NCI-H510A (cell line): ENCODE results near the gene WLS.
"Not testable (repeated sequence)": the region's sequence is repeated elsewhere in the genome, so short reads cannot be mapped to it uniquely, and the experiment has no call there.

ENCODE experiments used
- DNase-seq: peaks from one replicate; lab custom pipeline; 2025; lab: John Stamatoyannopoulos, UW

WLS gene

DNA sequence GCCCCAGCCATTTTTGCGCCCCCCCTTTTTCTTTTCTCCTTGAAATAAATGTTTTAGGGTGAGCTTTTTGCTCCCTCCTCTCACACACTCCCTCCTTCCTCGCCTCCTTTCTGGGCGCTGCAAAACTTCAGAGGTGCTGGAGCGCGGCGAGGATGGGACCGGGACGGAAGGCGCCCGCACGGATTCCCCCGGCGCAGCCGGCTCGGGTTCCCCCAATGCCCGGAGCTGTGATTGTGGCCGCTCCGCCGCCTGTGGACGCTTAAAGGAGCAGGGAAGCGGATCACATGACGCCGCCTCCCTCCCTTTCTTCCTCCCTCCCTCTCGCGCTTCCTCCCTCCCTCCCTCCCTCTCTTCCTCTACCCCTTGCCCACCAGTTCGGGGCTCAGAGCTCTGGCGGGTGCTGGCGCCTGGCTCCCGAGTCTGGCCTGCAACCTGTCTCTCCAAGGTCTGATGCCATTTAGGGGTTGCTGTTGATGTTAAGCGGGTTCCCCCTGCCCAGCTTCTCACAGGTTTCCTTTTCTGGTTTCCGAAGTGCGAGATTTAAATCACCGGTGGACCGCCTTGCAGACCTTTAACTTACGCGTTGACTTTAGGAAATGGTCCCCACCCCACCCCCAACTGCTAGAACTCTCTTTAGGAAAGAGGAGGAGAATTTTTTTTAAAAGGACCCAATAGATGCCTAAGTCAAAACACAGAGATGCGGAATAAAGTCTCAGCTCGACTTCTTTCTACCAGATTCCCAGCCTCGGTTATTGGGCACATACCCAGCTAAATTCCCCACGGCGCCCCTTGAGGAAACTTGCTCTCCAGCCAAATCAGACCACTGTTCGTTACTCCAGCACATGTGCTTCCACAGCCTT is at the start of gene WLS:
Gene WLS, minus strand, starts transcription at position 235 of the 860 bp plus-strand sequence. Its CDS starts 224 bp downstream, at position 11.
- DNase-seq = peak; percentile 85

DNA sequence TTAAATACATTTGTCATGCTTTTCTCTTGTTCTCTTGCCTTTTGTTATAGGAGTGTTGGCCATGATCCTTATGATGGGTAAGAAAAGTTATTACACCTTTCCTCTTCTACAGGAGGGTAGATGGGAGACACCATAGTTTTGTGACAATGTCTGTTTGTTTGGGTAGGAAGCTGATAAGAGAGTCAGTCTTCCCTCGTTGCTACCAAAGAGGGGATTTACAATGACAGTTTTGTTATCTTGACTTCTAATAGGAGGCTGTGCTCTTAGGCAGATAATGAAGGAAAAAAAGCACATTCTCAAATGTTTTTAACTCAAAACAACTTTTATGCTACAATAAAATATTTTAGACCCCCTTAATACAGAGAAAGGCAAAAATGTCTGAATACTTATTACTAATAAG is 48.0 kb upstream of the WLS start:
- DNase-seq = no peak

DNA sequence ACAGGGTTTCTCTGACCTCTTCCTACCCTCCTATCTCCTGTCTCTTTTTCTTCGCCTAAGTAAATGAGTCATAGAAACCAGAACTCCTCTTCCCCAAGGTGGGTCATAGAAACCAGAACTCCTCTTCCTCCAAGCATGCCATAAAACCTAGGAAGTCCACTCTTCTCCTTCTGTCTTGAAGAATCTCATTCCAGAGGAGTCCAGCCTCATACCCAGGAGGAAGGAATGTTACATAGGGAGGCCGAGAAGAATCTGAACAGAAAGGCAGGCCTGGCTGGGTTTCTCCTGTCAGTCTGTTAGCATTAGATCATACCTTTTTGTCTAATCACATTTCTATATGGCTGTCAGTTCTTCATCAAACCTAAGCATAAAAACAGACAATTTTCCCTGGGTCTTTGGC is 47.5 kb upstream of the WLS start:
- DNase-seq = no peak

DNA sequence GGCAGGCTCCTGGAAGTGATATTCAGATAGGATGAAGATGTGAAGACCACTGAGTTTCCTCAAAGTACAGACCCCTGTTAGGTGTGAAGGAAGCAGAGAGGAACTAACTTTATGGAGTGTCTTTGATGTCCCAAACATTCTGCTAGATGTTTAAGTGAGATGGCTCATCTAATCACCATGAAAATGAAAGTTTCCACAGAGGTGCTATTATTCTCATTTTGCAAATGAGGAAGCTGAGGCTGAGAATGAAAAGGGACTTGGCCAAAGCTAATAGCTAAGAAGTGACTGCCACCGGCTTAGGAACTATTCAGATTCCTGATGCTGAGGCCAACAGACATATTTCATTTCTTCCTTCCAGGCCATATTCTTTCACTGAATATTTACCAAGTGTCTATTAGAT is 45.9 kb upstream of the WLS start:
- no peak for DNase-seq

DNA sequence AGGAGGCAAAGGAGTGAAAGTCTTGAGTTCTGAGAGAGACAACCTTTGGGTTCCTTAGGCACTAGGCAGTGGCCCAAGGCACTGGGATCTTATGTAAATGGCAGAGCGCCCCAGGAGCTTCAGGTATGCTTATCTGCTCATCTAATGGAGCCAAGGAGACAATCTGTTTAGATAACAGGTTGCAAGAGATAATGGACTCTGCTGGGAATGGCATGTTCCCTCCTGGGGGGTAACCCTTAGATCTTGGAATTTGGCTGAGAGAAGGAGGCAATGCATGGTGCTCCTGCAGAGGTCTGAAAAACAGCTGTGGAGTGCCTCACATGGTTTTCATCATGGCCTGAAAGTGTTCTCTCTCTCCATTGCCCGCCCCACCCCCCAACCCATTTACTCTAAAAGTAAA is 44.1 kb upstream of the WLS start:
- DNase-seq = no peak

DNA sequence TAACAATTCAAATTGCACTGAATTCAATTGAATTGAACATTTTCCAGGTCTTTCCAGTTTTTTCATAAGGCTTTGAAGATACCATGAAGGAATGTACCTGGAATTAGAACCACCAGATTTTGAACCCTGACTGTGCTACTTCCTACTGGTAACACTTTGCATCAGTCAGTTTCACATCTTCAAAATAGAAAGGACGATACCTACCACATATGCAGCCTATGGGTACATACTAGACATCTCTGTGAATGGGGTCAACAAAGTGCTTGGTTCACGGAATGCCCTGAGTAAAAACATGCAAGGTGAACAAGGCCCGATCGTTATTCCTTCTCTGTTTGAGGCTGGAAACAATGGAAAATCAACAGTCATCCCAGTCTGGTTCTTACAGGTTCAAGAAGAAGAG is 41.2 kb upstream of the WLS start:
- DNase-seq = no peak

DNA sequence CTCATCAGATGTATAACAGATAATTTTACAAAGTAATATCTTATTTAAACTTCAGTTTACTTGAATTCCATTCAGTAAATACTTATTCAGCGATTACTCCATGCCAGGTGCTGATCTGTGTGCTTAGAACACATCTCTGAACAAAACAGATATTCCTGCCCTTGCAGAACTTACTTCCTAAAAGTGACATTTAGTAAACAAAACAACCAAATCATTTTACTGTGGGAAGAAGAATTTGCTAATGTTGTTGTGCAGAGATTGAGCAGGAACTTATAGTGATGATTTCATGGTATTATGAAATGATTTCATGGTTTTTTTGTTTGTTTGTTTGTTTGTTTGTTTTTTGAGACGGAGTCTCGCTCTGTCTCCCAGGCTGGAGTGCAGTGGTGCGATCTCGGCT is 39.3 kb upstream of the WLS start:
- no peak for DNase-seq

DNA sequence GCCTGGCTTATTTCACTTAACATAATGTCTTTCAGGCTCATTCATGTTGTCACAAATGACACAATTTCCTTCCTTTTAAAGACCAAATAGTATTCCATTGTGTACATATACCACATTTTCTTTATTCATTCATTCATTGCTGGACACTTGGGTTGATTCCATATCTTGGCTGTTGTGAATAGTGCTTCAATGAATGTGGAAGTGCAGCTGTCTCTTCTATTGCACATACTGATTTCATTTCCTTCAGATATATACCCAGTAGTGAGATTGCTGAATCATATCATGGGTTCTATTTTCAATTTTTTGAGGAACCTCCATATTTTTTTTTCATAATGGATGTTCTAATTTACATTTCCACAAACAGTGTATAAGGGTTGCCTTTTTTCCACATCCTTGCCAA is 38.6 kb upstream of the WLS start:
- DNase-seq = no peak

DNA sequence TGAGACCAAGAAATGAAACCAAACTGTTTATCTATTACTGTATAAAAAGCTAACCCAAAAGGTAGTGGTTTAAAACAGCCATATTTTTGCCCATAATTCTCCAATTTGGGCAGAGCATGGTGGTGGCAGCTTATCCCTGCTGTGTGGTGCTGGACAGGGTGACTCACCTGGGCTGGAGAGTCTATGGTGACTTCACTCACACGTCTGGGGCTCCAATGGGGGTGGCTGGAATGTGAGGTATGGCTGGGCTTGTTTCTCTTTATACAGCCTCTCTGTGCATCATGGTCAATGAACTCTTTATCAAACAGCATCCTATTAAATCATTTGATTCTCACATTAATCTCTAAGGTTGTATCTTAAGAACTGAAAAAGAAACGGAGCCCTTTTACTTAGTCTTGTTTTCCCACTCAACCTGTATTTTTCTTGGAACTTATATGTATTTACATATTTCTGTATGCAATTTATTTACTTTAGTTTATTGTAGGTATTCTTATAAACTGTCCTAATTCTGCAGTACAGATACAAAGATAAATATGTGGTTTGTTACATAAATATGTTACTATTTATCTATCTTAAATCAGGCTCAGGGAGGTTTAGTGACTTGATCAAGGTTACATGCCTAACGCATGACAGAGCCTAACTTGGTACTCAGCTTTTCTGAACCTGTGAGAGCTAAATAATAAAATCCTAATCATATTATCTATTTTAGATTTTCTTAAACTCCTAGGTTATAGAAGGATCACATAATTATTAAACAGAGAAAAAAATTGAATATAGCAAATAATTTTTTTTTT is 37.5 kb upstream of the WLS start:
- DNase-seq = no peak

DNA sequence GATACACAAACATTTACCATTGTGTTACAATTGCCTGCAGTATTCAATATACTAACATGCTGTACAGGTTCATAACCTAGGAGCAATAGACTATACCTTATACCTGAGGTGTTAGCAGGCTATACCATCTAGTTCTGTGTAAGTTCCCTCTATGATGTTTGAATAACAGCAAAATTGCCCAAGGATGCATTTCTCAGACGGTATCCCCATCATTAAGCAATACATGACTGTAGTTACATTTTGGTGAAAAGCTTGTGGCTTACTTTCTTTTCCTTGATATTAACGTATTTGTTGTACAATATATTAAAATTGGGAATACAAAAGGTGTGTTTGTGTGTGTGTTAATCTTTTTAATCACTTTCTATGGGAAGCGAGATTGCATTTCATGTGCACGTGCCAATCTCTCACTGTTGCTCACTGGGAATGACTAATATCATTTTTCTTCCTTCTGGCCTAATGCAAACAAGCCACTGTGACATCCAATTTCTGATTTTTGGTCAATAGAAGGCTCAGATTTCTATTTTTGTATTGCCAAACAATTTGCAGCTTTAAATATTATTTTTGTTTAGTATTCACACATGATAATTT is 36.7 kb upstream of the WLS start:
- DNase-seq = no peak

DNA sequence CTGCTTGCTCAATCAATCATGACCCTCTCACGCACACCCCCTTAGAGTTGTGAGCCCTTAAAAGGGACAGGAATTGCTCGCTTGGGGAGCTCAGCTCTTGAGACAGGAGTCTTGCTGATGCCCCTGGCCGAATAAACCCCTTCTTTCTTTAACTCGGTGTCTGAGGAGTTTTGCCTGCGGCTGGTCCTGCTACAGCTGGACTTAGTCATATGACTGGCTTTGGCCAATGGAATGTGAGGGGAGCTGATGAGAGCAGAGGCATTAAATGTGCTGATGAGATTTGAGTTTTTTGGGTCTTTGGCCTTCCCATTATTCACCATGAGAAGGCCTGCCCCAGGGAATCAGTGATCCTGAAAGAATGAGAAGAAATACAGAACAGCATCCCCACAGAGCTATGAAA is 24.5 kb upstream of the WLS start:
- not testable (repeated sequence) for DNase-seq

DNA sequence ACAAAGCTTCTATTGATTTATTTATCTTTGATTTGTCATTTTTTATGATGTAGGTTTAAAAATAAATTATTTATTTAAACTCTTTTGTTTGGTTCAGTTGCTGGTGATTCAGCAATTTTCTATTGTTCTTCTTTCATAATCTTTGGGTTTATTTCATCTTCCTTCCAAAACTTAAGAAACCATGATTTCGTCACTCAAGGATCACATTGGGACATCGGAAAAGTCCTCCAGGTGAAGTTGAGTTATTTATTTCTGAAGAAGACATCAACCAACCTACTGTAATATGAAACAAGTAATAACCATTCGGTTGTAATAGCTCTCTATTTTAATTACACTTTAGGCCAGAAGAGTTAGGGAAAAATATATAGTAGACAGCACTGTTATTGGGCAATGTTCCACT is 23.0 kb upstream of the WLS start:
- DNase-seq = no peak

DNA sequence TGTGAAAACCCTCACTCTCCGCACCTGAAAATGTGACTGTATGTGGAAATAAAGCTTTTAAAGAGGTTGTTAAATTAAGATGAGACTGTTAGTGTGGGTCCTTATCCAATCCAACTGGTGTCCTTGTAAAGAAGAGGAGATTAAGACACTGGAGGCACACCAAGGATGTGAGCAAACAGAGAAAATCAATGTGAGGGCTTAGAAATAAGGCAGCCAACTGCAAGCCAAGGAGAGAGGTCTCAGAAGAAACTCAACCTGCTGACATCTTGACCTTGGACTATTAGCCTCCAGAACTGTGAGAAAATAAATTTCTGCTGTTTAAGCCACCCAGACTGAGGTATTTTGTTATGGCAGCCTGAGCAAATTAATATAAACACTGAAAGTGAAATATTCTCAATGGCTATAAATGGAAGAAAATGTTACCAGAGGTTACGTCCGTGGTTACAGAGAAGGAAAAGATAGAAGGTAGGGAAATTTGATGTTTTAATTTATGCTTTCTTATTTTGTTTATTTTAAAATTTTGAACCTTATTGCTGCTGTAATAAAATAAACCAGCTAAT is 22.4 kb upstream of the WLS start:
- DNase-seq = no peak

DNA sequence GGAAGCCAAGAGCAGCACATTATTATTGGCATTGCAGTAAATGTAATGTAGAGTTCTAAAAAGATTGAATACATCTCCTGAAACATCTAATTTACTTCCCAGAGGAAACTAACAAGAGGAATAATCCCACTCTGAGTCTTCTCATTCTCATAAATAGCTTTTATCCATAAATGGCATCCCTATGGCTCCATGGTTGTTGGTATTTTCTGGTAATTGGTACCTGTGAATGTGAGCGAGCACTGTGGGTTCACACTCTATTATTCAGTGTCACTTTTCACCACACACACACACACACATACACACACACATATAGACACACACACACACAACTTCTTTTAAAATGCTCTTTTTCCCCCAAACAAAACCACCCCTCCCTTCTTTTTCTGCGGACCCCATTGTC is 4.7 kb upstream of the WLS start:
- DNase-seq = no peak

DNA sequence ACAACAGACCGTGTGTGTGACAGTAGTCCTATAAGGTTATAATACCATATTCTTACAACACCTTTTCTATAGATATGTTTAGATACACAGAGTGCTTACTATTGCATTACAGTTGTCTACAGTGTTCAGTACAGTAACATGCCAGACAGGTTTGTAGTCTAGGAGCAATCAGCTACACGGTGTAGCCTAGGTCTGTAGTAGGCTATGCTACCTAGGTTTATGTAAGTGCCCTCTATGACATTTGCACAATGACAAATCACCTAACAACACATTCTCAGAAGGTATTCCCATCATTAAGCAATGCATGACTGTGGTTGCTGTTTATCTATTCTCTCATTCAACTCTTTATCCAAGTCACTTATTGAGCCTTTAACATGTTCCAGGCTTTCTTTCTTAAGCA is 1.8 kb upstream of the WLS start:
- DNase-seq = no peak

DNA sequence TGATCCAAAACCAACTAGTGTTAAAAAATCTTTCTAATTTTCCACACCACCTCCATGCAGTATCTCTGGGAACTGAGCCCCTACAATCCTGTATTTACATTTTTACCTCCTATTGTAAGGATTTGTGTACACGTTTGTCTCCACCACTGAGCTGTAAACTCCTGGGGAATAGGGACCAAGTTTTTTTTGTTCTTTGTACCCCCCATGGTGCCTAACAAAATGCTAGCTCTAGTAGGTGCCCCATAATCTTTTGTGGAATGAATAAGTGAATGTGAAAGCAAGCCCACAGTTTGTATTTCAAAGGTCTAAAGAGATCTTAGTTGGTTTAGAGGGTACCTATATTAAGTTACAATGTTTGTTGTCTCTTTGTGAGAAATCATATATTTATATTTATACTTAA is 879 bp upstream of the WLS start:
- no peak for DNase-seq

DNA sequence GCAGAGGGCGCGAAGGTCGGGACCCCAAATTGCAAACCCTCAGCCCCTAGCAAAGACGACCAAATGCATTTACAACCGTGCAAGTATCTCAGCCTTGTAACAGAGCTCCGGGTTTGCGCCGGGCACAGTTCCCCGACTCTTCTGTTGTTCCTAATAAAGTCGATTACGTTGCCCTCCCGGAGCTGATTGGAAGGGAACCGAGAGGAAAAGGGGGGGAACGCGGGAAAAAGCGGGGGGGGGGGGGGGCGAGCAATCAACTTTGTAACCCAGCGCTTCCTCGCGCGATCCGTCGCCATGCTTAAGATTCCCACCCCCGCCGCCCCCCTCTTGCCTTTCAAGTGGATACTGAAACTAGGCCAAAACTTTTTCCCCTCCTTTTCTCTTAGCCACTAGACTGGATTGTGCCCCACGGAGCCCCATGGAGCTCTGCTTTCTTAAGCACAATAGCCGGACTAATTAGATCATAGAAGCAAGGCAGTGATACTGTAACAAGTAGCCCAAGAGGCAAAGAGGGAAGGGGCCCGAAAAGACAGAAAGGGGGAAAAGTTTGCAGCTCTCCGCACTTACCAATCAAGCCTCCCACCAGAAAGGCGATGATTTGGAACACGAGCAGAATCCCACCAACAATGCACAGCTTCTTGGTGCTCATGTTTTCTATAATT is 565 bp downstream of the WLS start:
- DNase-seq = peak; percentile 80

DNA sequence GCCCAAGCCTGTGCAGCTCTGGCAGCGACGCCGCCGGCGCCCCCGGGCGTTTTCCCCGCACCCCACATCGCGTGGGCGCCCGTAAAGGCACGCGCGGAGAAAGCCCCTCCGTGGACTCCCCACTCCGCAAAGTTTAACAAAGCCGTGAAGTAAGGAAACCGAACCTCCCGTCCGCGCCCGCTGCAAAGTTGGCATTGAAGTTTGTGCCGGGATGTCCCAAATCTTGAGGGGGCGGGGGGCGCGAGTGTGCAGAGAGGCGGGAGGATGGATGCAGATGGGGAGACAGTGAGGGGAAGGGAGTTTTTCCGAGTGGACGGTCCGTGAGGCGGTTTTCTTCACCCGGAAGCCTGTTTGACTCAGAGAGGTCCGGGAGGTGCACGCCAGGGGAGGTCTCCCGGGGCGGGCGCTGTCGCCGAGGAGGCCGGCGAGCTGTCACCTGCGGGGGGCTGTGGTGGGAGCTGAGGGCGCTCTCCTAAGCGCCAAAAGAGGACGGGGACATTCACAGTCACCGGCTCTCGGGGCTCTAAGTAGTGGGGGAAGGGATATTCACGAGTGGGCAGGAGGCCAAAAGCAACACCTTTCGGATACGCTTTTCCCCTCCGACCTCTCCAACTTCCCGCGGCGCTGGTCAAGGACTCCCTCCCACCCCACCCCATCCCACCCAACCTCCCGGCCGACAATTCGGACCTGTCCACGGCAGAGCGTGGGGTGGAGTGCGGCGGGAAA is 1.3 kb downstream of the WLS start:
- no peak for DNase-seq

DNA sequence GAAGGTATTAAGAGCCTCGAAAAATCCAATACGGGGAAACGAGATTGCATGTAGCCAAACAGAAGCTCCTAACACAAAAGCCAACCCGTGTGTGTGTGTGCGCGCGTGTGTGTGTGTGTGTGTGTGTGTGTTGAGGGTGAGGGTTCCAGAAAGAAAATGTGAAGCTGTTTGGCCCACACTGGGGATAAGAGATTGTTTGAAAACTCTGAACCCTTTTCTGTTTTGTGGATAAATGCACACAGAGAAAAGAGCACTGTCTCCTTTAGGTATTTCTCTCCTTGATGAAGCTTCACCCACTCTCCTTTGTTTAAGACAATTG is 1.9 kb downstream of the WLS start:
- DNase-seq = no peak

DNA sequence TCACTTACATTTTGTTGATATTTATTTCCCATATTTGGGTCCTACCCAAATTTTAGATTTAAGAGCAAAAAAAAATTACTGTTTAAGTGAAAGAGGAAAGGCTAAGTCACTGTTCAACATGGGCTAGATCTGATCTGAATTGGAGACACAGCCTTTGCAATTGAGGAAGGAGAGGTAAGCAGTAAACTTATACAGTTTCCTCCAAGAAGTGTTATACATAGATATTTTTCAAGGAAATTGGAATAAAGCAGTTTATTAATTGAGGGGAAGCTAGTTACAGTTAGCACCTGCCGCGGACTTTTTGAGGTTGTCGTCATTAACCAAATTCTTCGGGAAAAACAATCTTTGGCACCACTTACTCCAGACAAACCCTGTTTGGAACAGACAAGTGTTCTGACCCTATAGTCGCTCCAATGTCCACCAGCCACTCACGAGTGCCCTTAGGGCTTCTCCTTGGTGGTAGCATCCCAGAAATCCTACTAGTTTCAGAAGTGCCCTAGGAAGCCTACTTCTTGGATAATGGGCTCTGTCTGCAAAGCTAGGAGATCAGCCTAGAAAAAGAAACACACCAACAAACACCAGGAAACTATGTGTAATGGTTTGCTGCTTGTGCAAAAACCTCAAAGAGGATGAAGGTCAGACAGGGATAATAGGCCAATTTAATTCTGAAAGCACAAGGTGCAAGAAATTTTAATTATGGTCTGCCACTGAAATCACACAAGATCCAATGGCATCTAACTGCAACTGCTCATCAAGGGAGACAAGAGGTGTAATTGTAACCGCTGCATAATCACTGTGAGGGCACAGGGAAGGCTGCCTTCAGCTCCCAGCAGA is 2.5 kb downstream of the WLS start:
- no peak for DNase-seq

DNA sequence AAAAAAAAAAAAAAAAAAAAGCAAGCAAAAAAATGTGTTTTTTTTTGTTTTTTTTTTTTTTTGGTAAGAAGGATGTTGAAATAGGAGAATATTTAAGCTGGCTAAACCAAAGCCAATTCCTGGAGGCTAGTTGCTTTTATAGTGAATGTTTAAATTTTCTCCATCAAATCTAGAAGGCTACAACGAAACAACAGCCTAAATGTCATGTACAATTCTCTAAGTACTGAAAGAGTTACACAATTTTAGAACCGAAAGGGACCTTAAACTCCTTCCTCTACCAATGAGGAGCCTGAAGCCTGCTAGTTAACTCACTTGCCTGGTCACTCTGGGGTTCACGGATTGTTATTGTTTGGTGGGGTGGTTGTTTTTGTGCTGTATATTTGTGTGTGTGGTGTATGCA is 3.5 kb downstream of the WLS start:
- no peak for DNase-seq
